ENCODE measurements around the gene OTOGL.

- TF ChIP-seq EZH2 (IDR thresholded peaks at IDR 0.05; ENCODE audit: borderline replicate concordance, insufficient read depth, low read length, poor library complexity, severe bottlenecking) (no peak), CTCF (IDR thresholded peaks at IDR 0.05; ENCODE audit: poor library complexity, severe bottlenecking) (no peak), EP300 (conservative IDR thresholded peaks at IDR 0.05; ENCODE audit: poor library complexity, severe bottlenecking) (no peak), TAF1 (IDR thresholded peaks at IDR 0.05; ENCODE audit: low read depth) (no peak)
Observed at GRCh38 chr12:80143537-80143936, 44.2 kb downstream of the OTOGL start.

All from neural cell (in vitro differentiated cells).